Heart right ventricle (tissue), 16 donors: ENCODE results near the gene XRCC6. TPM values are rescaled to one million over a fixed set of nuclear protein-coding genes. Genes with fewer than 3 reads are reported as not detected.

Experiments used
- ATAC-seq, 8 donors: fragments of 200-7000 bp; cut with Tn5 transposase; one replicate each; pipeline ENCODE4 v1.9.1; 2020; ENCODE audit warnings: mild to moderate bottlenecking in 8 of 8, moderate library complexity in 8 of 8, moderate number of reproducible peaks in 1 of 8
- DNase-seq, 2 donors: peaks; one replicate each; pipeline ENCODE4 v3.0.0-alpha.2; 2020
- H3K27ac ChIP-seq, 10 donors: fragments of 200-600 bp; sonication (generic) in 2 of 10; one replicate each; pipeline versions ENCODE4 v1.5.0 to v1.8.0; 2020 to 2022; ENCODE audit warnings: mild to moderate bottlenecking in 3 of 10
- H3K27me3 ChIP-seq, 7 donors: fragments of 200-600 bp; one replicate each; pipeline ENCODE4 v1.8.0; 2021 to 2022; ENCODE audit warnings: mild to moderate bottlenecking in 2 of 7
- H3K36me3 ChIP-seq, 9 donors: fragments of 200-600 bp; sonication (generic) in 1 of 9; one replicate each; pipeline versions ENCODE4 v1.5.0 to v1.8.0; 2020 to 2022; ENCODE audit warnings: mild to moderate bottlenecking in 2 of 9
- H3K4me1 ChIP-seq, 9 donors: fragments of 200-600 bp; sonication (generic) in 1 of 9; one replicate each; pipeline versions ENCODE4 v1.5.0 to v1.8.0; 2020 to 2022; ENCODE audit warnings: mild to moderate bottlenecking in 4 of 9
- H3K4me3 ChIP-seq, 10 donors: fragments of 200-600 bp; sonication (generic) in 2 of 10; one replicate each; pipeline versions ENCODE4 v1.5.0 to v1.8.0; 2020 to 2022; ENCODE audit warnings: mild to moderate bottlenecking in 7 of 10, moderate library complexity in 2 of 10
- H3K9me3 ChIP-seq, 11 donors: fragments of 200-600 bp in 10 of 11; sonication (generic) in 2 of 11; one replicate each; pipeline versions ENCODE4 v1.5.0 to v1.8.0; 2013 to 2022; ENCODE audit warnings: mild to moderate bottlenecking in 2 of 11, control low read depth in 1 of 11, moderate library complexity in 1 of 11
- CTCF ChIP-seq, 9 donors: fragments of 200-600 bp; sonication (generic) in 2 of 9; IDR thresholded peaks; one replicate each; pipeline versions ENCODE4 v1.5.0 to v1.8.0; 2021 to 2022; ENCODE audit warnings: antibody characterized with exemption in 9 of 9, mild to moderate bottlenecking in 5 of 9, moderate library complexity in 1 of 9
- WGBS, 2 donors: extraction: QIAGEN DNeasy Blood & Tissue Kit; methylation state at CpG; one replicate each; pipeline ENCODE4 v1.1.7; 2013; ENCODE audit warnings: inconsistent platforms in 1 of 2; 5-methylcytosine and 5-hydroxymethylcytosine counted together
- intact Hi-C, 10 donors: fragments of 100-400 bp; cut with DNase I; formaldehyde crosslinking; loops; one replicate each; pipeline versions ENCODE4 v1.11.1 to v1.14.2; 2022
- polyA plus RNA-seq, 2 donors: library from polyadenylated mRNA; stranded (reverse); fragments of 200-250 nt; gene quantifications; one replicate each; pipeline ENCODE4 v1.2.3, GENCODE V29; 2013
- total RNA-seq, 10 donors: library from RNA; stranded (reverse); fragmentation: NEBNext Ultra II Directional in 3 of 10; extraction: Animal tissue kit (Norgen Biotek cat#: 25700) in 3 of 10; gene quantifications; one replicate each; pipeline versions ENCODE4 v1.2.1 to v1.2.4, GENCODE V29; 2021 to 2023
- donor health status: Arrhythmogenic right ventricular cardiomyopathy.
- donor health status: ischemic (EF 13 %, LVEDD 7.1; RV severe dilation, severe dysfunction).
- donor health status: healthy with polysubstance abuse.
- donor health status: DM: no; HTN: yes; CAD: no.
- donor health status: DM: no; HTN: no; CAD: no.
- donor health status: ischemic (EF 25% LVEDD 6.9; RV normal size, moderate dysfunction).
- donor health status: ischemic (EF 25% LVEDD 5.7; RV mildly dilated, moderate dysfunction).
- donor health status: healthy.
- donor health status: DM: yes; HTN: yes; CAD: no.
- donor health status: Ischemic cardiomyopathy.
- donor health status: ischemic (EF 35%, LVEDD 5.7; RV mildly dilated, moderate dysfunction).
- donor health status: nonischemic (EF 11% LVEDD 7.7; RV severe dilation, severe dysfunction).
- donor health status: DM: yes; HTN: yes; CAD: no.
- donor health status: PGD.
- donor health status: ischemic (EF 29% LVEDD 5.4; RV normal size, mild dysfunction).
- donor health status: nonischemic (EF 23%, LVEDD 6.1; RV moderate dilation, normal function).

Gene XRCC6
- total and polyA plus RNA-seq, 12 donors: 103 to 192 (median 181) TPM

DNA sequence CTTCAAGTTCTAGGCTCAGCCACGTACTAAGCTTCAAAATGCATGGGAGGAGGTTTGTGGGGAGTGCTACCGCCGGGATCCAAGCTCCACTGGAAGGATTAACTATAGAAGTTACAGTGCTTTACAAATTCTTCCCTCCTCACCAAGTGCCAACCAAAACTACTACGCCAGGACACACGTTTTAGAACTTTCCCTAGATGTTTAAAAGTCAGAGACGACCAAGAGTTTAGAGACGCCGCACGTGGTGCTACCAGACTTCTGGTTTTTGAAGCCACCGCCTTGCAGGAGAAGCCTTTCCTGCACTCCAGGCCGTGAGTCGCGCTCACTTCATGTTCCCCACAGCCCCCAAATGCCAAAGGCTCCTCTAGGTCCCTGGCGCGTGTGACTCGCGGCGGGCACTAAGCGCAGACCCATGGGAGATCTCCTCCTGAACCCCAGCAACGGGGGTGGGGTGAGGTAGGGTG lies 66.8 kb downstream of the XRCC6 start:
- intact Hi-C loops: loop anchor here in 3 of 10 donors (1.0 to 2.0 kb wide), 2 partner anchors 21 to 68 kb away; no protein-coding TSS in a partner anchor
- no peaks in the 10 kb centered on the region for H3K27me3 ChIP-seq
- DNase-seq (peak in 1 of 2 donors; percentile 21), ATAC-seq (peak; percentile 11 to 51 (median 30))
- TF ChIP-seq CTCF (IDR thresholded peaks at IDR 0.05): no peak
- peaks cover 0 to 3% (median 0%) of the 10 kb centered on the region in 9 donors for H3K36me3 ChIP-seq
- H3K27ac ChIP-seq: peak overlapping the region; percentile 73 to 99 (median 96)
- H3K4me3 ChIP-seq: peak overlapping the region; percentile 52 to 95 (median 84)
- 1% methylated on average over 20 of the region's 20 CpGs for WGBS, 2 donors
- peaks cover 5 to 31% (median 20%) of the 10 kb centered on the region in 9 donors for H3K4me1 ChIP-seq
- H3K9me3 ChIP-seq: no peaks in the 10 kb centered on the region

- TF ChIP-seq CTCF (IDR thresholded peaks at IDR 0.05): peak in 3 of 9 donors; percentile 7 to 19 (median 15)
- peak; percentile 95 to 99 (median 98) for ATAC-seq
- intact Hi-C loops: loop anchor here in 3 of 10 donors (1.0 to 2.0 kb wide), 2 partner anchors 22 to 68 kb away; no protein-coding TSS in a partner anchor
Measured at GRCh38 chr22:41688365-41689211, 67.5 kb downstream of the XRCC6 start, which contains the start of gene SNU13. TSS of gene SNU13 (minus strand) at chr22:41688867. CDS start at chr22:41688796, 71 bp downstream.

DNA sequence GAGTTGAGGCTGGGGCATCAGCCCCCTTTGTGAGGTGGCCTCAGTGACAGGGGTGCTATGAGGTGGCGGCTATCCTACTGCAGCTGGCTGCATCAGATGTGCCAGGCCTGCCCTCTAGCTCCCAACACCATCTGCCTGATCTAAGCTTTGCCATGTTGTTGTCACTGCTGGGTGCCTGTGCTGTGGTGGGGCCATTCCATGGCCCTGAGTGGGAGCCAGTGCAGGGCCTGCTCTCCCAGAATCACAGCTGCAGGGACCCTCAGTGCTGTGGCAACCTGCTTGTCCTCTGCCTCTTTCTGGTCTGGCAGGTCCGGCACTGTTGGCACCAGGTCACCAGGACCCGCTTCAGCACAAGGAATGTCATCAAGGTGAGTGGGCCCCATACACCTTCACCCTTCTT lies 69.4 kb downstream of the XRCC6 start:
- intact Hi-C loops: loop anchor here in 3 of 10 donors (10.0 kb wide), 5 partner anchors 104 to 384 kb away; partner anchors contain the start of genes CCDC134 (in 1 of the 3), NAGA (in 1 of the 3), PHETA2 (in 1 of the 3) and SMDT1 (in 1 of the 3)
- no peak overlapping the region for H3K4me3 ChIP-seq
- TF ChIP-seq CTCF (IDR thresholded peaks at IDR 0.05): no peak
- peaks cover 5 to 27% (median 20%) of the 10 kb centered on the region in 9 donors for H3K4me1 ChIP-seq
- ATAC-seq (peak in 1 of 8 donors; percentile 9), DNase-seq (no peak)
- H3K27ac ChIP-seq: no peak overlapping the region
- no peaks in the 10 kb centered on the region for H3K27me3 ChIP-seq
- WGBS, 2 donors: 93 to 99% methylated on average over 3 of the region's 3 CpGs
- no peaks in the 10 kb centered on the region for H3K9me3 ChIP-seq
- peaks cover 0 to 20% (median 0%) of the 10 kb centered on the region in 9 donors for H3K36me3 ChIP-seq

More at GRCh38 chr22:41688365-41689211, 67.5 kb downstream of the XRCC6 start, which contains the start of gene SNU13:
- Histone ChIP-seq H3K4me1 (peaks cover 5 to 27% (median 20%) of the 10 kb centered on the region in 9 donors), H3K27ac (peak within 1 kb of the TSS; percentile 73 to 99 (median 96)), H3K4me3 (peak within 1 kb of the TSS; percentile 52 to 95 (median 84)), H3K36me3 (peaks cover 0 to 9% (median 0%) of the 10 kb centered on the region in 9 donors), H3K27me3 (no peaks in the 10 kb centered on the region), H3K9me3 (no peaks in the 10 kb centered on the region)
- WGBS, 2 donors: 1% methylated on average over 62 of the region's 62 CpGs
- peak; percentile 92 to 93 for DNase-seq

DNA sequence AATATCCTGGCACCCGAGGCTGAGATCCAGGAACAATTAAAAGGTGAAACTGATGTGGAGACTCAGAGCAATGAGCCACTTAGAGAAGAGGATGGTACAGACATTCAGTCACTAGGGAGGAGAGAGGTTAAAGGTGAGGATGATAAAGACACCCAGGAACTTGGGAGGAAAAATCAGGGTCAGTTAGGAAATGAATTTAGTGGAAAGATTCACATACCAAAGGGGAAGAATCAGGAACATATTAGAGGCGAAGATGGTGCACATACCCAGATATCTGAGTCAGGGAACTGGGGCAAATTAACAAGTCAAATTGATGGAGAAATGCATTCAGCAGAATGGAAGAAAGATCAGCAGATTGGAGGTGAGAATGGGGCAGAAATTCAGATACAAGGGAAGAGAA lies 74.1 kb downstream of the XRCC6 start:
- Histone ChIP-seq H3K36me3 (peaks cover 0 to 20% (median 0%) of the 10 kb centered on the region in 9 donors), H3K4me1 (peaks cover 4 to 25% (median 19%) of the 10 kb centered on the region in 9 donors), H3K27ac (no peak overlapping the region), H3K4me3 (no peak overlapping the region), H3K9me3 (no peaks in the 10 kb centered on the region), H3K27me3 (no peaks in the 10 kb centered on the region)
- no peak for ATAC-seq
- 89 to 92% methylated on average over 2 of the region's 2 CpGs for WGBS, 2 donors
- DNase-seq: no peak
- no peak for TF ChIP-seq CTCF (IDR thresholded peaks at IDR 0.05)
- intact Hi-C loops: loop anchor here in 6 of 10 donors (5.0 to 10.0 kb wide), 8 partner anchors 100 to 380 kb away; partner anchors contain the start of genes CCDC134 (in 2 of the 6), NAGA (in 1 of the 6), PHETA2 (in 1 of the 6) and SMDT1 (in 1 of the 6)
